UCSD-AML1 (cell line): ENCODE results near the gene SWAP70.

Source experiments
- DNase-seq: peaks from one replicate; lab custom pipeline; 2025; ENCODE audit not compliant: unreplicated experiment; lab: John Stamatoyannopoulos, UW

SWAP70 gene

GRCh38 chr11:9651481-9651880, 12.4 kb upstream of the SWAP70 start:
- no peak for DNase-seq

GRCh38 chr11:9651899-9652748, 11.8 kb upstream of the SWAP70 start:
- DNase-seq: peak; percentile 46

GRCh38 chr11:9653871-9654270, 10.0 kb upstream of the SWAP70 start:
- DNase-seq: no peak

- DNase-seq: no peak
These were observed 7.0 kb upstream of the SWAP70 start for GRCh38 chr11:9656864-9657263.

GRCh38 chr11:9657531-9657930, 6.3 kb upstream of the SWAP70 start:
- no peak for DNase-seq

- DNase-seq: no peak
These were observed 3.0 kb upstream of the SWAP70 start for GRCh38 chr11:9660886-9661285.

GRCh38 chr11:9662273-9662672, 1.6 kb upstream of the SWAP70 start:
- peak; percentile 16 for DNase-seq

- DNase-seq: peak; percentile 70
These were observed 647 bp downstream of the SWAP70 start for GRCh38 chr11:9664276-9665171.

- DNase-seq: no peak
These were observed 1.9 kb downstream of the SWAP70 start for GRCh38 chr11:9665749-9666148.

GRCh38 chr11:9669954-9670353, 6.1 kb downstream of the SWAP70 start:
- no peak for DNase-seq

GRCh38 chr11:9672288-9672916, 8.5 kb downstream of the SWAP70 start:
- no peak for DNase-seq

GRCh38 chr11:9672918-9673317, 9.0 kb downstream of the SWAP70 start:
- no peak for DNase-seq

- DNase-seq: no peak
These were observed 11.8 kb downstream of the SWAP70 start for GRCh38 chr11:9675691-9676090.

GRCh38 chr11:9677951-9678350, 14.1 kb downstream of the SWAP70 start:
- no peak for DNase-seq

- DNase-seq: no peak
These were observed 14.7 kb downstream of the SWAP70 start for GRCh38 chr11:9678576-9678975.

GRCh38 chr11:9680028-9680427, 16.2 kb downstream of the SWAP70 start:
- DNase-seq: no peak

GRCh38 chr11:9681583-9682372, 17.9 kb downstream of the SWAP70 start:
- DNase-seq: no peak

GRCh38 chr11:9687711-9688477, 24.0 kb downstream of the SWAP70 start:
- DNase-seq: no peak

- DNase-seq: peak; percentile 39
These were observed 25.0 kb downstream of the SWAP70 start for GRCh38 chr11:9688716-9689511.
